SK-N-DZ (cell line): ENCODE results near the gene TAF8.
A peak's percentile ranks its signal among the peaks of the same experiment; 100 is the strongest.
"Not testable (repeated sequence)": the region's sequence is repeated elsewhere in the genome, so short reads cannot be mapped to it uniquely, and the experiment has no call there.

Source experiments
- DNase-seq: peaks from one replicate; pipeline ENCODE4 v3.0.0-alpha.2; 2015; ENCODE audit warnings: low spot score

TAF8 gene

DNA sequence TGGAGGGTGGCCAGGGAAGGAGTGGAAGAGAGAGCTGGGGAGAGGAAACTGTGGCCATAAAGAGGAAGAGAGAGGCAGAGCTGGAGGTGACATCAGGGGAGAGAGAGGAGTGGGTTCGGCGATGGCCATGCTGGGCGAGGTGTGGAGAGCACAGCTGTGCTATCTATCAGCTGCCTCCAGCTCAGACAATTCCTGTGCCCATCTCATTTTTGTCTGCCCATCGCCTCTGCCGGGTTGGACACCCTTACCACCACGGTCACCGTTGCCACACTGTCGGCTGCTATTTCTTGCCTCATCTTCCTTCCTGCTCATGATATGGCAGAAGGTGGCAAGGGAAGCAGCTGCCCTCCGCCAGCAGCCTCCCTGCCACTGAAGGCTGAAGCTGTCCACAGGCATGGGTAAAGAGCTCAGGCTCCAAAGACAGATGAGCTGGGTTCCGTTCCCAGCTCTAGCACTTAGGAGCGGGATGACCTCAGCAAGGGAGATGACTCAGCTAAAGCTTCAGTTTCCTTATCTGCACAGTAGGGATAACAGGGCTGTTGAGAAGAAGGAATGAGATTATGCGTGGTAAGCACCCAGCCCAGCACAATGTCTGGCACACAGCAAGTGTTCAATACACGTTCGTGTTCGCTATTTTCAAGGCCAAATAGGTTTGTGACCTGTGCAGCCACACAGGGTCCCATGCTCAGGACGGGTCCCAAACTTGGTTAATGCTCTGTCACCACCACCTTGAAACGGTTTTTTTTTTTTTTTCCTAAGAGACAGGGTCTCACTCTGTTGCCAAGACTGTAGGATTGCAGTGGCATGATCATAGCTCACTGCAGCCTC, 21.9 kb upstream of the TAF8 start:
- no peak for DNase-seq

DNA sequence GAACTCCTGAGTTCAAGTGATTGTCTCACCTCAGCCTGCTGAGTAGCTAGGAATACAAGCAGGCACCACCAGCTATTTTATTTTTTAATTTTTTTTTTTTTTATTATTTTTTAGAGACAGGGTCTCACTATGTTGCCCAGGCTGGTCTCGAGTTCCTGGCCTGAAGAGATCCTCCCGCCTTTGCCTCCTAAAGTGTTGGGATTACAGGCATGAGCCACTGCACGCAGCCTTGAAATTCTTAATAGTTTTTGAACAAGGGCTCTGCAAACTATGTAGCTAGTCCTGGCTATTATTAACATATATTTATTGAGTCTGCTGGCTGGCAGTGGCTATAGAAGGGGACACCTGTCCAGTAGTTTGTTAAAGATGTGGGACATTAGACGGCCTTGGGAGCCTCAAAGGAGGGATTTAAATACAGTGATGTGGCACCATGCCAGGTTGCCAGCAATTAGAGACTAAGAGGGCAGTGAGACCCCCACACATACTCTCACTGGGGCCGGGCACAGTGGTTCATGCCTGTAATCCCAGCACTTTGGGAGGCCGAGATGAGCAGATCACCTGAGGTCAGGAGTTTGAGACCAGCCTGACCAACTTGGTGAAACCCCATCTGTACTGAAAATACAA, 21.1 kb upstream of the TAF8 start:
- DNase-seq = no peak

GRCh38 chr6:42029881-42030280, 20.4 kb upstream of the TAF8 start:
- no peak for DNase-seq

DNA sequence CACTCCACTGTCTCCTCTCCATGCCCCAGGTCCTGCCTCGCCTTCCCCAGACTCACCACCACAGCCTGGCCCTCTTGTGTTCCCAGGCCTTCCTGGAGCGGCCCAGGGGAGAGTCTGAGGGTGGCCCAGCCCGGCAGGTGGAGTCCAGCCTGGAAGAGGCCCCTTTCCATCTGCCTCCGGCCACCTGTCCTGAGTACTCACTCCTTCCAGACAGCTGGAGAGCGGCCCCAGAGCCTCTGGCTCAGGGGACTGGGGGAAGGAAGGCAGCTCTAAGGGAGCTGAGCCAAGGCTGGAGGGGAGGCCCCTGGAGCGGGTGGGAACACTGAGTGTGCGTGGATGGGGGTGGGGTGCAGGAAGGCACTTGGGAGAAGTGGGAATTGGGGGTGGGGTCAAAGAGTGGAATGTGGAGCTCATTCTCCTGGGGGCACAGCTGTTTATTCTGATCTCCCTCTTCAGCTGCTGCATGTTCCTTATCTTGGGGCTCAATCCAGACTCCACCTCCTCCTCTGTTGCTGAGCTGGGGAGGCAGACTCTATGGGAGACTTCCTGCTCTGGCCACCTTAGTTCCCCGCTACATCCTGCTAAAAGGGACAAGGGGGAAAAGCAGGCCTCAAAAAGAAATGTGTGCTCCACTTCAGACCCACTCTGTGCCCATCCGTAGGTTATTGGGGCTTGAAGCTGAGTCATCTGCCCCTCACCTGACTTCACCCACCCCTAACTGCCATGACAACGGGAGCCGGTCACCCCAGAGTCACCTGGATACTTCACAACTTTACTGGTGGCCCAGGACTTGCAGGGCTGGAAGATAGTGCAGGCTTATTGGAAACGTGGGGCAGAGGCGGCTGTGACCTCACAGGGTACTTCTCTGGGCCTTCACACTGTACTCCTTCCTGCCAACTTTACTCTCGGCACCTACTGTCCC, 19.5 kb upstream of the TAF8 start:
- DNase-seq = peak; percentile 35

- DNase-seq = no peak
Measured at GRCh38 chr6:42032366-42032765, 18.0 kb upstream of the TAF8 start.

- DNase-seq = not testable (repeated sequence)
Measured at GRCh38 chr6:42037669-42038068, 12.7 kb upstream of the TAF8 start.

- DNase-seq = no peak
Measured at GRCh38 chr6:42038163-42038562, 12.2 kb upstream of the TAF8 start.

DNA sequence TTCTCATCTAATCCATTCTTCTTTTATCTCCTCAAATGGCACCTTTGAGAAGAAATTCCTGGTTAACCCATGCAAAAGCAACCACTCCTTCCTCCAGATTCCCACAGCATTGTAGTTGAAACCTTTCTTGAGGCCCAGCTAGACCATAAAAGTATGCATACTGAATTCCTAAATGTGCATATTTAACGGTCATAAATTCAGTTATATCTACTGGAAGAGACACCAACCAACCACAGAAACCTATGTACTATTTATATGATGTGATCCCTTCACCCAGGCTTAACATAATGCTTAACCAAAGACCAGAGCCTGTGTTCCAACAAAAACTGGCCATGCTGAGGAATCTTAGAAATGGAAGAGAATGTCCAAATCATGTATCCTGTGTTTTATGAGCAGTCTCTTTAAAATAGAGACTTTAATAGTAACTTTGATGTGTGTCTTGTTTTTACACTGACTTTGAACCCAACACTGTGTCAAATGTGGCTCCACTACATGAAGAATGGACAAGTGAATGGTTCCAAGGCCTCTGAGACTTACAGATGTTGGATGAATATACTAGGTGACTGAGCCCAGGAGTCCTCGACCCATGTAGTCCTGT, 11.4 kb upstream of the TAF8 start:
- no peak for DNase-seq

DNA sequence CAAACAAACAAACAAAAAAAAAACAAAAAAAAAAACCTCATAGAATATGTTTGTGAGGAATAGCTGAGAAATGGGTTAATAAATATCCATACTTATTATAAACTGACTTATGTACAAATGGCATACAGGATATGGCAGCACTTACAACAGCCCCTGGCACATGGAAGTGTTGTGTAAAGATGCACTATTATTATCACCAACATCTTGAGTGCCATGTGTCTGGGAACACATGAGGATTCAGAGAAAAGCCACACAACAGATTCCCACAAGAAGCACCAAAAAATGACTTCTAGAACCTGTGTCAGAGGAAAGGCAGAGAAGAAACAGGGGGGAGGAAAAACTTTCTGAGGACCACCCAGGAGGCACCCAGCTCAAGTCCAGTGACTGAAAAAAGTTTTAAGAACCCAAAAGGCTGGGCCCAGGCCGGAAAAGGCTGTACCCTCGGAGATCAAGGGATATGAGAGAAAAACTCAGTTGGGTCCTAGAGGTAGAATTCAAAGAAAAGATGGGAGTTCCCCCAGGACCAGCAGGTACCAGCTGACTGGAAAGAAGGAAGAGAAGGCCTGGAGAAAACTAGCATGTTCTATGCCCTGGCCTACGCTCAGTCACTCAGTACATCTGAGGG, 9.4 kb upstream of the TAF8 start:
- DNase-seq = no peak

DNA sequence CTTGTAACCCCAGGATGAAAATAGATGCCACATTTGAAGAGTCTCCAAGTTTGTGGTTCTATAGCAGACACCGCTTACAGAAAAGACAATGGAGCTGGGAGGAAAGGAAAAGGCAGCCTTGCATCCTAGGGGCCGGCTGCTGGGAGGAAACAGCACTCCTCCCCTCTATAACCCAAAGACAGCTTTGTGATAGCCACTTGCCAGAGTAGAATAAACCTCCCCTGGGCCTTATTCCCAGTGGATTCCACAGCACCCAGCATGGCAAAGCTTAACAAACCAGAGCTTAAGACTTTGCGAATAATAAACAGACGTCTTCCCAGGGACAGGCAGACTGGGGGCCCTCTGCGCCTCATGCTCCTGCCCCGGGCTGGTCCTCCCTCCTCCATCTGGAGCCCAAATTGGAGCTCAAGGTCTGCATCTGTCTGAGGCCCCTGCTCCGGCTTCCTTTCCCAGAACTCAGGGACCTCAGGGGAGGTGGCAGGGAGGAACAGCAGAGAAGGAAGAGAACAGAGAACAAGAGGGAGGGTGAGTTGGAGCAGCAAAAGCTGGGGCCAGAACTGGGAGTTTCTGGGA, 8.8 kb upstream of the TAF8 start:
- DNase-seq = no peak

- DNase-seq = no peak
Measured at GRCh38 chr6:42042108-42042507, 8.2 kb upstream of the TAF8 start.

- peak; percentile 83 for DNase-seq
Measured at GRCh38 chr6:42043787-42044475, 6.4 kb upstream of the TAF8 start.

DNA sequence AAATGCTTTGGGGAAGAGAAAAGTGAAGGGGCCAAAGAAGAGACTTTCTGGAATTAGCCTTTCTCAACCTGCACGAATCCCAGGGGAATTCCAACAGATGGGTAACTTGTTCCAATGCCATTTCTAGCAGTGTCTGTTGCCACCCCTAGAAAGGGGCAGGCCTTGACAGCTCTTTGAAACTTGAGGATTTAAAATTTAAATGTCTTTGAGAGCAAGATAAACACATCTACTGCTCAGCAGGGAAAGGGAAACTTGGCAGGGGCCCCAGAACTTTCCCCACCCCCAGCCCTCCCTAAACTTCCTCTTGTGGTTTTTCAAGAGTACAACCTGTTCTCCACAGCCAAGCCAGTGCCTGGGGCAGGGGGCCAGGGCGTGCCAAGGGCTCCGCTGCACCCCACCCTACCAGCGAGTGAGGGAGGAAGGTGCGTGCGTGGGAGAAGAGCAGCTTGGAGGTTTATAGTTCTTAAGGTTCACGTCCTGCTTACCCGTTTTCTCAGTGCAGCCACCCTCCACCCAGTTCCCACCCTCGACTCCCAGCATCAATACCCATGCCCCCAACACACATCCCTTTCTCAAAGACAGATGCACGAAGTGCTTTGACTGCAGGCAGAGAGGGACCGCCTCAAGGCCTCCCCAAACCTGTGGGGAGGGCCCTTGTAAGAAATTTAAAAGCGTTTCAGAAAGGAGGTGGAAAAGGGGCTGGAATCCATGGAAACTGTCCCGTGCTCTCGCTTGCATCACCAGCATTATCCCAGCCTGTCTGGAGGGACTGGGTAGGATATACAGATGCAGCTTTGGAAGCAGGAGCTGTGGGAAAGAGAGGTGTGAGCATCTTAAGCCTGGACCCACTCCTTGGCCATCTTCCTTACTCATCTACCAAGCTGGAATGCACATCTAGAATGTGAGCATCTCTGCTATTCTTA, 4.5 kb upstream of the TAF8 start:
- no peak for DNase-seq

DNA sequence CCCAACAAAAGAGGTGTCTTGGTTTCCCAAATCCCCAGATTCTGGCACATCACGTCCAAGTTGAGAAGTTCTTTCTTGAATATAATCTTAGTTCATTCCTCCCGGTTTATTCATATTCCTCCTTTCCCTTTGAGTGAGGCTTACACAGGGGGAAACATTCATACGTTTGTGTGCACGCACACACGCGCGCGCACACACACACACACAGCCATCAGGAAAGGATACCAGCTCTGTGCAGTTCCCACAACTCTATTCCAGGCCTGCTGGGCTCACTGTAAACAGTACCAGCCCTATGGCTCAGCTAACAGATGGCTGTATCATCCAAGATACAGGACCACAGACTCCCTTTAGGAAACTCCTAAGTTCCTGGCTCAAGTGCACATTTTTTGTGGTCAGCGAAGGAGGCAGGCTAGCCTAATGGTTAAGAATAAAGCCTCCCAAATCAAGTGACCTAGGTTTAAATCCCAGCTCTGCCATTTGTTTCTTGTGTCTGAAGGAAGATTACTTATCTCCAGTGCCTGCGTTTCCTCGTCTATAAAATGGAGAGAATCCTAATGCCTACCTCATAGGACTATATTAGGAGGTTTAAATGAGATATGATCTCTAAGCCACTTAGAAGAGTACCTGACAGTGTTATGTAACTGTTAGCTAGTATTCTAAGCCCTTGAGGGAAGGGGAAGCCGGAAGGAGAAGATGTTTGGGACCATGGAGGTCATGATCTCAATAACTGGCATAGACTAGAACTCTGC, 3.7 kb upstream of the TAF8 start:
- DNase-seq = no peak

DNA sequence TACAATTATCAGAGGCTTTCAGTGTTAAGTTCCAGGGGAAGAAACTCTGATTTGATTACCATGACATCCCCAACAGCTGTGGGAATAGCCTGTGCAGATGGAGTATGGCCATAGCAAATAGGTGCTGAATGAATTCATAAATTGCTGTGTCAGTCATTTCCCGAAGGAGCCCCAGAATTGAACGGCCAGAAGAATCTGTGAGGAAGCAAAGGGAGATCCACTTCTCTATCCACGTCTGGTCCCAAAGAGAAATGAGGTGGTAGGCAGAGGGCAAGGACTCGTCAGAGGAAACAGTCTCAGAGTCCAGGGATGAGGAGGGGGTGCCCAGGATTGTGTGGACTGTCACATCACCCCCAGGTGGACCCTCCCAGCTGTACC, 3.1 kb upstream of the TAF8 start:
- no peak for DNase-seq

DNA sequence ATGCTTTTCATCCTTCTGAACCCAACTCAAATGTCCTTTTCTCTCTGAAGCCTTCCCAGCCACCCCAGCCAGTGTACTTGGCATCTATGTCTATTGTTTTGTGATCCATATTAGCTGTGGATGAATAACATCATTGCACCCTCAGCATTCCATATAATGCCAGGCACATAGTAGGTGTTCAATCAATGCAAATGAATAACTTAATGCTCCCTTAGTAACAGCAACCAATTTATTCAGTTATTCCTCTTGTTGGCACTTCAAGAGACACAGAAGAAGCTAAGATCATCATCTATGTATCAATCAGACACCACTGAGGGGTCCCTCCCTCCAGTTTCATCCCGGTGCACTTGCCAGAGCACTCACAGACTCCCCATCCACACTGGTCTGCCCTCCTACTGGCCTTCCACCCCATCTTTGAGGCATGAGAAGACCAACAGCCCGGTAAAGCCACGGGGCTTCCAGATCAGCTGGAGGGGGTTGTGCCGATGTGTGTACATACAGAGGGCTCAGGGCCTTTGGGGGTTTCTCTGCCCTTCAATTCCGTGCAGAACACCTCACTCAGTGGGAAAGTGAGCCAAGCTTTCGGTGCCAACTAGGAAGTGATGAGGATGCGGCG, 2.4 kb upstream of the TAF8 start:
- no peak for DNase-seq

- no peak for DNase-seq
Measured at GRCh38 chr6:42049116-42049809, 1.1 kb upstream of the TAF8 start.

DNA sequence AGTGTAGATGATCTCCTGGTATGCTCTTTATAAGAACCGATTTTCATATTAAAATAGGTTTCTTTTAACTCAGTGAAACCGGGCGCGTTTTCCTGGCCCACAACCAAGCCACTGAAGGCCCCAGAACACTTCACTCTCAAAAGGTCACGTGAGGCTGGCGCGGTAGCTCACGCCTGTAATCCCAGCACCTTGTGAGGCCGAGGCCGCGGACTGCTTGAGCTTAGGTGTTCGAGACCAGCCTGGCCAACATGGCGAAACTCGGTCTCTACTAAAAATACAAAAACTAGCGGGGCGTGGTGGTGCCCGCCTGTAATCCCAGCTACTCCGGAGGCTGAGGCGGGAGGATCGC, 402 bp upstream of the TAF8 start:
- no peak for DNase-seq
